HG03457 (cell line): ENCODE measurements around the gene CENPF.

ENCODE experiments used
- ATAC-seq: cut with Tn5 transposase; IDR thresholded peaks from one replicate; pipeline ENCODE4 v1.9.1; 2021; ENCODE audit warnings: moderate number of reproducible peaks; ENCODE audit not compliant: unreplicated experiment

CENPF gene

DNA sequence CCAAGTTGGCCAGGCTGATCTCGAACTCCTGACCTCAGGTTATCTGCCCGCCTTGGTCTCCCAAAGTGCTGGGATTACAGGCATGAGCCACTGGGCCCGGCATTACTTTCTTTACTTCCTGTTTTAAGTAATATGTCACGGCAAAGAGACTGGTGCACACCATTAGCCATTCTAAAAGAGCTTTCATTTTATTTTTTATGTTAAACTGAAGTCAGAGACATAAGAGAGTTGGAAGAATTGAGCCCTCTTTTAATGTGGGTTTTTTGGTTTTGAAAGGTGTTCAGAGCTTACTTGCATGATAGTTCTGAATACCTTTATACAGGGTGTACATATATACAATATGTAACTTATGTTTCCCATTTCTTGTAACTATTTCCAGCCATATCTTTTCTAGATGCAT lies 14.3 kb downstream of the CENPF start:
- ATAC-seq, result no peak

DNA sequence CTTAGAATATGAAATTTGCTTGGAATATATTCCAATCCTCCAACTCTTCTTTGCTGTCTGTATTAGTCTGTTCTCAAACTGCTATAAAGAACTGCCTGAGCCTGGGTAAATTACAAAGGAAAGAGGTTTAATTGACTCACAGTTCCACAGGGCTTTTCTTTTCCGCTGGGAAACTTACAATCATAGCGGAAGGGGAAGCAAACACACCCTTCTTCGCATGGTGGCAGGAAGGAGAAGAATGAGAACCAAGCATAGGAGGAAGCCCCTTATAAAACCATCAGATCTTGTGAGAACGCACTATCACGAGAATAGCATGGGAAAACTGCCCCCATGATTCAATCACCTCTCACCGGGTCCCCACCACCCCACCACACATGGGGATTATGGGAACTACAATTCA lies 14.8 kb downstream of the CENPF start:
- no peak for ATAC-seq

DNA sequence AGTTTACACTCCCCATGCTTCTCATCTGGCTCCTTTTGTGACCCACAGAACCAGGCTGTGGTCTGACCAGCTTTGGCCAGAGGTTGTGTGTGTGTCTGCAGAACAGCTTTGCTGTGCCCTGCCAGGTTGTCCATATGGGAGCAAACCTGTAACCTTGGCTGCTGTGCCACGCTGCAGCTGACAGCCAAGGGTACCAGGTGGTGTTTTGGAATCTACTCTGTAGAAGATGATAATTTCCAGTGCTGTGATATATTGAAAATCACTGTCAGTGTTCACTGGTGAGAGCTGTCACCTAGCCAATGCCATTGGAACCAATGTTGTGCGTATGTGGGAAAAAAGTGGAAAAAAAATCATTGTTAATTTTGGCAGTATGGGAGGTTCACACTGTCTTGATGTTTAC lies 18.2 kb downstream of the CENPF start:
- ATAC-seq, result no peak

DNA sequence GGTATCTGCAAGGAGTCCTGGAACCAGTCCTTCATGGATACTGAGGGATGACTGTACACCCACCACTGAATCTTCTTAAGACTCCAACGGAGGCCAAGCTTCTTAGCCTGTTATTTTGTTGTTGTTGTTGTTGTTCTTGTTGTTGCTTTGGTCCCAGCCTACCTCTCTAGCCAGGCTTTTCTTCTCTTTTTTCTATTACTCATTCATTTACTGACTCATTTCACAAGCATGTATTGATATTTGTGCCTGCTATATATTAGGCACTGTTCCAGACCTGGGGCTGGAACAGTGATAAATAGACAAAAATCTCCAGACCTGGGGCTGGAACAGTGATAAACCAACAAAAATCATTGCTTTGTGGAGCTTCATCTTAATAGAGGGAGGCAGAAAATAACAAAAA lies 20.4 kb downstream of the CENPF start:
- ATAC-seq, result no peak

DNA sequence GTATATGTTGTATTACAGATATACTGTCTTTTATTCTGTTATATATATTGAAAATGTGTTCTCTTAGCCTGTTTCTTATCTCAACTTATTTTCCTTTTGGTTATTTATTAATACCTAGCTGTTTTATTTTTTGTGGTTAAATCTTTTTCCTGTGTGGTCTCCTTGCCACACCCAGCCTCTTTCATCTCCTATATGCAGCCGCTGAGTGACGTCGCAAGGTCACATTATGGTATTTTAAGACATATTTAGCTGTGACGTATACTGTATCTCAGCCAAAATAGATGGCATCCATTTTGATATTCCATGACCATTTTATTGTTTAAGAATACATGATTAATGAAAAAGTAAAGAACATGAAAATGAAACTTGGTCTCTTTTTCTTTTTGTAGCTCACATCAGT lies 29.1 kb downstream of the CENPF start:
- no peak for ATAC-seq

DNA sequence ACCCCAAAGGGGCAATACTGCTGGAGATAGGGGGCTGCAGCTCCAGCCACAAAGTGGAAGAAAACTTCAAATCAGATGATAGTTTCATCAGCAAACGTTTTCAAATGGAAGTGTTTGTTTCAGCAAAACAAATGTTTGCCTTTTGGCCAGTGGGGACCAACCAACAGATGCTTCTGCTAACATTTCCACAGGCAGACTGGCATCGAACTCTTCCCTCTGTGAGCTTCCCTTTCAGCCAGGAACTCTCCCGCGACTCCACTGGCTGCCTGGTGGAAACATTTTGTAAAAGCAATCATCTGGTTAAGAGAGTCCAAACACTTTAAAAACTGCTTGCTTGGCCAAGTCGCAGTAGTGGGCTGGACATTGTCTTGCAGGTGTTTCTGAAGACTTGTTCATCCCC lies 30.7 kb downstream of the CENPF start:
- no peak for ATAC-seq

DNA sequence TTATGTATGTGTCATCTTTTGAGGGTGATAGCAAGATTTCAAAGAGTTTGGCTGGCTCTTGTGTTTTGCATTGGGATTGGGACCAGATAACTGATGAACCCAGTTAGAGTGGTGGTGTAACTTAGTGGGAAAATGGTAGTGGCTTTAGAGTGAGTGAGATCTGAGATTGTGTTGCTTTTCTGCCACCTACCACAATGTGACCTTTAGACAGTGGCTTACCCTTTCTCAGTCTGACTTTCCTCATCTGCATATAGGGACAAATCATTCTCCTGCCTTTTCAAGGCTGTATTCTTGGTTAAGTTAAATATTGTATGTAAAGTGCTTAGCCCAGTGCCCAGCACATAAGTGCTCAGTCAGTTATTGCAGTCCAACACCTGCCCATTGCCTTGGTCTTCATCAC lies 31.3 kb downstream of the CENPF start:
- ATAC-seq, result no peak

DNA sequence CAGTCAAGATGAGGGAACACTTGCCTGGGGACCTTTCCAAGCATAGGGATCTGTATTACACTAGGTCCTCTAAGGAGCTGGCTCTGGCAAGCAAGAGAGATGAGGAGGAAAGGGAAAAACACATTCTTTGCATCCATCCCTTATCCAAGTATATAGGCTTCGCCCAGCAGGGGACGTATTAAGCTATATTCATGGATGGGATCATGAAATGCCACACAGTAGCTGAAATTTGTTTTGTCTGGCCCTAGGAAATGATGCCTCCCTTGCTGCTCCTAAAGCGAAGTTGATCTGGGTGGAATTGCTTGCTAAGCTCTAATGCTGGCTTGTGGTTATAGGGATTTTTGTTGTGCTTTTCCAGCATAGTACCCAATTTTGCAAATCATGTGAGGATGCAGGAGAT lies 32.1 kb downstream of the CENPF start:
- no peak for ATAC-seq

DNA sequence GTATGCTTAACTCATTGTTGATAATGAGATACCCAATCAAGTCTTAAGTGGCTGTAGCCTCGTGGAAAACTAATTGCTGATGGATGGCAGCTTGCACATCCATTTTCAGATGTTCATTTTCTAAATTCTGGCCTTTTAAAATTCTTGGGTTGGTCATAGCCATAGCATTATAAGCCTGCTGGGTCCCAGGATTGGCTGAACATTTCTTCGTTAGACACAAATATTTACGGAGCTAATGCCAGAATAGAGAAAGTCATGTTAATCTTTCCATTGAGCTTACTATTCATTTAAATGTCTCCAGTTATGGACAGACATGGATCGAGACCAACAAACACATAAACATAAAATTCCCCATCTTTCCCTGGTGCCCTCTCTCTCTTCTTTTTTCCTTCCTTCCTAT lies 32.5 kb downstream of the CENPF start:
- no peak for ATAC-seq

DNA sequence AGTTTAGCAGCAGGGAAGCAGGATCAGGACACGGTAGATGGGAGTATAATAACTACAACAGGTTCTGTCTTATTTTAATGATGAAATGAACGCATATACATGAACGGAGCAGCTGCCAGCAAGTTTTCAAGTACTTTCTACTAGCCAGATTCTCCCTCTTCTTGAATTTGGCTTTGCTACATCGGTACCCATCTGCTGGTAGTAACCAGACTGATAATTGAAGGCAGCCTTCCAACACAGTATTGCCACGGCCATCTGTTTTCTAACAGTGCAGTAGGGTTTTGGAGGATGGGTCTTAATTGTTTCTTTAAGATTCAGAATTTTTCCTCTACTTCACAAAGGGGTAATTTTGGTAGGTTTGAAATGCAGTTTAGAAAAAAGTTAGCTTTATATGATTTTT lies 33.4 kb downstream of the CENPF start:
- ATAC-seq, result no peak

DNA sequence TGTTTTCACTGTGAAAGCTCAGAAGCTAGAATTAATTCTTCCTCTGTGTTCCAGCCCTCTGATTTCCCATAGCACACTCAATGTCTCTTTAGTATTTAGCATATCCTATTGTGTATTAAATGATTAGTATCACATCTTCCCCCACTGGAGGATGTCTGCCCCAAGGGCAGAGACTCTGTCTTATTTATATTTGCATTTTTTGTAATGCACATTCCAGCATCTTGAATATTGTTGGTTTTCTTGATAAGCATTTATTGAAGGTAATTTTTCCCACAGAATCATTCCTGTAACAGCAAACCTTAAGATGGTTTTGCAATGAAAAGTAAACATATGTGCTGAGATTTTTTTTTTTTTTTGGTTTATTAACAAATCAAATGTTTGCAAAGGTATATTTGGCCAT lies 34.1 kb downstream of the CENPF start:
- no peak for ATAC-seq

DNA sequence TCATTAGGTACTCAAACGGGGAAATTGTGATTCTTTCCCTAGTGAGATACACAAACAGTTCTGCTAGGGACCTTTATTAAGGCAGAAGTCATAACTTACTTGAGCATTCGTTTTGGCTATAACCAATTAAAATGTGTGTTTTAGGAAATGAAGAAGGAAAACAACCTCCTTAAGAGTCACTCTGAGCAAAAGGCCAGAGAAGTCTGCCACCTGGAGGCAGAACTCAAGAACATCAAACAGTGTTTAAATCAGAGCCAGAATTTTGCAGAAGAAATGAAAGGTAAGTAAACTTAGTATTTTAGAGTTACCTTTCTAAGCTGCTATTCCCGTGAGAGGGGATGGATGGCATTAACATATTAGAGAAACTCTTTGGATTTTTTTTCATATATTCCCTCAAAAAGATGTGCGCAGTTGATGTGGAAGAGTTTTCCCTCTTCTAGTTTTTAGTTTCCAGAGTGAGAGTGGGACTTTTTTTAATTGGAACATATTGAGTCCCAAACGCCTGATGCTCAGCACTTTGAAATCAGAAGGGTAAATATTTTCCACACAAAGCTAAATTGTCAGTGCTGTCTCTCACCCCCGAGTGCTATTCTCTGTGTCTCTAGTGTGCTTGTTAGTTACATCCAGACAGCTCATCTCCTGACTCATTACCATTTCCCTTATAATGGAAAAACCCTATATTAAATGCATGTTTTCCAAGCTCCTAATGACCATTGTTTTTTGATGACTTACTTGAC lies 34.9 kb downstream of the CENPF start:
- no peak for ATAC-seq

DNA sequence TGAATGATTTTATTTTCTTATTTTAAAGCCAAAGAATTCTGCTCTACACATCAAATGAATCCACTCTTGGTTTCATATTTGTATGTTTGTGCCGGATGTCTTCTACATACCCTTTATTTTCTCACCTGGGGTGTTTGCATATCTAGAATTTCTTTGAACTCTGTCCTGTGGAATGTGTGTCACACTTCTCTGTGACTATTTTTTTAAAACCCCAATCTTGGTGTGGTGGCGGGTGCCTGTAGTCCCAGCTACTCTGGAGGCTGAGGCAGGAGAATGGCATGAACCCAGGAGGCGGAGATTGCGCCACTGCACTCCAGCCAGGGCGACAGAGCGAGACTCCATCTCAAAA lies 35.4 kb downstream of the CENPF start:
- no peak for ATAC-seq

DNA sequence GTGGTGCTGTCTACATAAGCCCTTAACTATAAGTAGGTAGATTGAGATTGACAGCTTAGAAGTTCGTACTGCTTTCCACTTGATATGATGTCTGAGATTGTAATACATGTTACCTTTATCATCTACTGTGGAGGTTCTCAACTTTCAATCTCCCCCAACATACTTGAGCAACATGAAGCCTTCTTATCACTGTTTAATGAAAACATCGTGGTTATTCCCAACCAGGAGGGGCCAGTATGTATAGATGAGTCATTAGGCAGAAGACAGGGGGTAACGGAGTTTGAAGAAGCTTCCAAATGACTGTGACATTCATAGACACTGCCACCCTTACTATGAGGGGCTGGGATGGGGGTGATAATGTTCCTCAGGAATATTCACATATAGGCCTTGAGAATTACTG lies 36.0 kb downstream of the CENPF start:
- no peak for ATAC-seq

DNA sequence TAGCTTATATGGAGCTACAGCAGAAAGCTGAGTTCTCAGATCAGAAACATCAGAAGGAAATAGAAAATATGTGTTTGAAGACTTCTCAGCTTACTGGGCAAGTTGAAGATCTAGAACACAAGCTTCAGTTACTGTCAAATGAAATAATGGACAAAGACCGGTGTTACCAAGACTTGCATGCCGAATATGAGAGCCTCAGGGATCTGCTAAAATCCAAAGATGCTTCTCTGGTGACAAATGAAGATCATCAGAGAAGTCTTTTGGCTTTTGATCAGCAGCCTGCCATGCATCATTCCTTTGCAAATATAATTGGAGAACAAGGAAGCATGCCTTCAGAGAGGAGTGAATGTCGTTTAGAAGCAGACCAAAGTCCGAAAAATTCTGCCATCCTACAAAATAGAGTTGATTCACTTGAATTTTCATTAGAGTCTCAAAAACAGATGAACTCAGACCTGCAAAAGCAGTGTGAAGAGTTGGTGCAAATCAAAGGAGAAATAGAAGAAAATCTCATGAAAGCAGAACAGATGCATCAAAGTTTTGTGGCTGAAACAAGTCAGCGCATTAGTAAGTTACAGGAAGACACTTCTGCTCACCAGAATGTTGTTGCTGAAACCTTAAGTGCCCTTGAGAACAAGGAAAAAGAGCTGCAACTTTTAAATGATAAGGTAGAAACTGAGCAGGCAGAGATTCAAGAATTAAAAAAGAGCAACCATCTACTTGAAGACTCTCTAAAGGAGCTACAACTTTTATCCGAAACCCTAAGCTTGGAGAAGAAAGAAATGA lies 37.6 kb downstream of the CENPF start:
- ATAC-seq, result no peak

DNA sequence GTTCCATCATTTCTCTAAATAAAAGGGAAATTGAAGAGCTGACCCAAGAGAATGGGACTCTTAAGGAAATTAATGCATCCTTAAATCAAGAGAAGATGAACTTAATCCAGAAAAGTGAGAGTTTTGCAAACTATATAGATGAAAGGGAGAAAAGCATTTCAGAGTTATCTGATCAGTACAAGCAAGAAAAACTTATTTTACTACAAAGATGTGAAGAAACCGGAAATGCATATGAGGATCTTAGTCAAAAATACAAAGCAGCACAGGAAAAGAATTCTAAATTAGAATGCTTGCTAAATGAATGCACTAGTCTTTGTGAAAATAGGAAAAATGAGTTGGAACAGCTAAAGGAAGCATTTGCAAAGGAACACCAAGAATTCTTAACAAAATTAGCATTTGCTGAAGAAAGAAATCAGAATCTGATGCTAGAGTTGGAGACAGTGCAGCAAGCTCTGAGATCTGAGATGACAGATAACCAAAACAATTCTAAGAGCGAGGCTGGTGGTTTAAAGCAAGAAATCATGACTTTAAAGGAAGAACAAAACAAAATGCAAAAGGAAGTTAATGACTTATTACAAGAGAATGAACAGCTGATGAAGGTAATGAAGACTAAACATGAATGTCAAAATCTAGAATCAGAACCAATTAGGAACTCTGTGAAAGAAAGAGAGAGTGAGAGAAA lies 38.4 kb downstream of the CENPF start:
- no peak for ATAC-seq

DNA sequence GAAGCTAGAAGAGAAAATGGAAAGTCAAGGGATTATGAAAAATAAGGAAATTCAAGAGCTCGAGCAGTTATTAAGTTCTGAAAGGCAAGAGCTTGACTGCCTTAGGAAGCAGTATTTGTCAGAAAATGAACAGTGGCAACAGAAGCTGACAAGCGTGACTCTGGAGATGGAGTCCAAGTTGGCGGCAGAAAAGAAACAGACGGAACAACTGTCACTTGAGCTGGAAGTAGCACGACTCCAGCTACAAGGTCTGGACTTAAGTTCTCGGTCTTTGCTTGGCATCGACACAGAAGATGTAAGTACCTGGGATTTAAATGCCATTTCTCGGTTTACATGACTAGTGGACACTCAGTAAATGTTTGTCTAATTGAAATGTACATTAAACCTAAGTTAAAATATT lies 40.0 kb downstream of the CENPF start:
- ATAC-seq, result no peak

DNA sequence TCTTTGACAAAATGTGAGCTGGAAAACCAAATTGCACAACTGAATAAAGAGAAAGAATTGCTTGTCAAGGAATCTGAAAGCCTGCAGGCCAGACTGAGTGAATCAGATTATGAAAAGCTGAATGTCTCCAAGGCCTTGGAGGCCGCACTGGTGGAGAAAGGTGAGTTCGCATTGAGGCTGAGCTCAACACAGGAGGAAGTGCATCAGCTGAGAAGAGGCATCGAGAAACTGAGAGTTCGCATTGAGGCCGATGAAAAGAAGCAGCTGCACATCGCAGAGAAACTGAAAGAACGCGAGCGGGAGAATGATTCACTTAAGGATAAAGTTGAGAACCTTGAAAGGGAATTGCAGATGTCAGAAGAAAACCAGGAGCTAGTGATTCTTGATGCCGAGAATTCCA lies 42.7 kb downstream of the CENPF start:
- ATAC-seq, result no peak

DNA sequence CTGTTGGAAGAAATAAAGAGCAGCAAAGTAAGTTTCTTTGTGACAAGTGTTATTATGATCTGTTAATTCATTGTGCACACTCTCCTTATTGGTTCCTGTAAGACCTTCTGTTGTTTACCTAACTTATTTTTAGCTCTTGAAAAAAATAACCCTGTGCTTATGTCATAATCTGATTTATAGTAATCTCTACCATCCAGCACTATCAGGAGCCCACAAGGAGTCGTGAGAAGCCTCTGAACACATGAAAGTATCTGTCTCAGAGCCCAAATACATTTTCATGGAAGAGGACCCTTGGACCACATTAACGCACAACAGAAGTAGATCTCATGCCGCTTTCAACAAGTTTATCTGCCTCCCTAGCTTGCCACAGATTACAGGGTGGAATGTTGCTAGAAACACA lies 45.8 kb downstream of the CENPF start:
- ATAC-seq, result no peak

DNA sequence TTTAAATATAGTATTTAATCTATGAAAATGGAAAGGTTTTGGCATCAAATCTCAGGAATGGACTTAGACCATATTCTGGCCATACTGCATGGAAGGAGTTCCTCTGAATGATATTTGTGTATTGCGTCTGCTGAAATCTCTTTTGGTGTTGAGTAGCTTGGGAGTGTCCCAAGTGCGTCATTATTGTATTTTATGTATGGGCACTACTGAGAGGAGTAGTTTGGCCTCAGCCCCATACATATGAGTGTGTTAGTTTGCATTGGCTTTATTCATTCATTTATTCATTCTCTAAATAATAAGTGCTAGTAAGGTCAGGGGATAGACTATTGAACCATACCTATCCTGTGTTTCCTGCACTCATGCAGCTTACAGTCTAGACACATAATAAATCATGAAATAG lies 46.6 kb downstream of the CENPF start:
- no peak for ATAC-seq

DNA sequence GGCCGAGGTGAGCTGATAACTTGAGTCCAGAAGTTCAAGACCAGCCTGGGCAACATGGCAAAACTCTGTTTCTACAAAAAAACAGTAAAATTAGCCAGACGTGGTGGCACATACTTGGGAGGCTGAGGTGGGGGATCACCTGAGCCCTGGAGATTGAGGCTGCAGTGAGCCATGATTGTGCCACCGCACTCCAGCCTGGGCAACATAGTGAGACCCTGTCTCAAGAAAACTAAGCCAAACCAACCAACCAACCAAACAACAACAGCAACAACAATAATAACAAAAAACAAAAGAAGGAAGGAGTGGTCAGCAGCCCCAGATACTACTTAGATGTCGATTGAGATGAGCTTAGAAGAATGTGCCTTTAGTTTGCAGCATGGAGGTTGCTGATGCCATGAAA lies 47.7 kb downstream of the CENPF start:
- ATAC-seq, result no peak

DNA sequence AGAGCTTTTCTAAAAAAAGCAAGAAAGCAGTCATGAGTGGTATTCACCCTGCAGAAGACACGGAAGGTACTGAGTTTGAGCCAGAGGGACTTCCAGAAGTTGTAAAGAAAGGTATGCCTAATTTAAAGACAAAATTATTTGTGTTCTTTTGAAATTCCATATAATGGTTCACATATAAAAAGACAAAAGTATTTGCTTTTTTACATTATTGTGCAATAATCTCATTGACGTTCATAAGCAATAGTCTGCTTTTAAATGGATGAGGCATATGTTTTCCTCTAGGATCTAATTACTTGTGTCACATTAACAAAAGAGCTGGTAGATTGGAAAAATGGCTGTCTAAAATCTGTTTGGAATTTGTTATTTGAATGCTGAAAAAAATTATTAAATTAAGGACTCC lies 54.3 kb downstream of the CENPF start:
- no peak for ATAC-seq
